OCI-LY7 (cell line): ENCODE measurements around the gene CAPZB. TPM values are rescaled to one million over a fixed set of nuclear protein-coding genes. Genes with fewer than 3 reads are reported as not detected.

Experiments
- BruUV-seq: library from RNA; stranded (reverse); fragments of 400-500 nt; replicated peaks from 2 replicates; lab custom pipeline; 2021; lab: Mats Ljungman, UMichigan
- CTCF ChIA-PET: fragments of 300-600 bp; sonication (Branson Sonifier 250); formaldehyde crosslinking; loops from one replicate; lab custom pipeline; 2022; ENCODE audit warnings: antibody characterized with exemption; ENCODE audit not compliant: unreplicated experiment; lab: Charles Lee
- POLR2A ChIA-PET: fragments of 300-600 bp; sonication (Branson Sonifier 250); formaldehyde crosslinking; loops from one replicate; lab custom pipeline; 2022; ENCODE audit warnings: antibody characterized with exemption; lab: Charles Lee
- DNase-seq: peaks from one replicate; pipeline ENCODE4 v3.0.0-alpha.2; 2015; ENCODE audit warnings: low spot score
- H2AFZ ChIP-seq: fragments of 200-600 bp; sonication (generic), shearing (Covaris generic); 2 replicates; pipeline ENCODE4 v1.6.1; 2014; ENCODE audit warnings: mild to moderate bottlenecking, antibody characterized with exemption, low read length, moderate library complexity
- H3K27ac ChIP-seq: fragments of 200-600 bp; sonication (generic); 2 replicates; pipeline ENCODE4 v1.5.1; 2014; ENCODE audit warnings: mixed run types, low read depth, mild to moderate bottlenecking, moderate library complexity, low read length, inconsistent platforms; ENCODE audit not compliant: poor library complexity, severe bottlenecking
- H3K36me3 ChIP-seq: fragments of 200-600 bp; sonication (generic); 2 replicates; pipeline ENCODE4 v1.6.1; 2014; ENCODE audit warnings: mild to moderate bottlenecking, antibody characterized with exemption, low read length, moderate library complexity, mixed read lengths; ENCODE audit not compliant: insufficient read depth
- H3K4me1 ChIP-seq: fragments of 200-600 bp; sonication (generic); 2 replicates; pipeline ENCODE4 v1.5.1; 2014; ENCODE audit warnings: mild to moderate bottlenecking, low read length; ENCODE audit not compliant: insufficient read depth, poor library complexity, severe bottlenecking
- H3K4me2 ChIP-seq: fragments of 200-600 bp; sonication (generic); 2 replicates; pipeline ENCODE4 v1.6.1; 2014; ENCODE audit warnings: mild to moderate bottlenecking, low read length
- H3K4me3 ChIP-seq: fragments of 200-600 bp; sonication (generic); 2 replicates; pipeline ENCODE4 v1.5.1; 2014; ENCODE audit warnings: mild to moderate bottlenecking, low read depth, low read length; ENCODE audit not compliant: poor library complexity, severe bottlenecking
- H3K79me2 ChIP-seq: fragments of 200-600 bp; sonication (generic); 2 replicates; pipeline ENCODE4 v1.6.1; 2016; ENCODE audit warnings: low read depth, mild to moderate bottlenecking, low read length, moderate library complexity, mixed read lengths; ENCODE audit not compliant: insufficient read depth
- H3K9me2 ChIP-seq: fragments of 200-600 bp; sonication (generic); 2 replicates; pipeline ENCODE4 v1.6.1; 2016; ENCODE audit warnings: mild to moderate bottlenecking, low read length, mixed read lengths; ENCODE audit not compliant: insufficient read depth
- H3K9me3 ChIP-seq: fragments of 200-600 bp; sonication (generic); 2 replicates; pipeline ENCODE4 v1.6.1; 2014; ENCODE audit warnings: mild to moderate bottlenecking, mixed run types, low read length, mixed read lengths
- H4K20me1 ChIP-seq: fragments of 200-600 bp; sonication (generic); 2 replicates; pipeline ENCODE4 v1.6.1; 2014; ENCODE audit warnings: mild to moderate bottlenecking, antibody characterized with exemption, low read length, moderate library complexity, mixed read lengths; ENCODE audit not compliant: insufficient read depth
- EZH2phosphoT487 ChIP-seq: fragments of 200-600 bp; sonication (generic); IDR thresholded peaks from 2 replicates; pipeline ENCODE4 v1.6.1; 2018; ENCODE audit warnings: low read depth, borderline replicate concordance, mild to moderate bottlenecking, mixed run types, antibody characterized with exemption, low read length, moderate library complexity, mixed read lengths
- intact Hi-C: fragments of 100-400 bp; cut with micrococcal nuclease; formaldehyde crosslinking; loops from one replicate; pipeline ENCODE4 v1.10.0; 2022; ENCODE audit not compliant: unreplicated experiment
- total RNA-seq, 2 experiments: library from RNA; depleted of rRNA in 1 of 2; stranded (reverse); fragments of >200 nt in 1 of 2; shearing (Covaris generic) in 1 of 2; gene quantifications; 2 replicates each; pipeline ENCODE4 v1.2.3, GENCODE V29; 2014 to 2022
- TF ChIP-seq, protein P1 (sequence below): fragments of 200-600 bp; sonication (generic); conservative IDR thresholded peaks from 2 replicates; pipeline ENCODE4 v1.5.1; 2014; ENCODE audit warnings: mild to moderate bottlenecking, antibody characterized with exemption, low read length, moderate library complexity, mixed read lengths

The CAPZB gene
- total RNA-seq, 2 experiments from 2014 or later = 61.3 to 187 TPM

GRCh38 chr1:19344831-19345230, 140.5 kb downstream of the CAPZB start:
- H3K9me2 ChIP-seq = no peaks in the 10 kb centered on the region
- H3K79me2 ChIP-seq = no peaks in the 10 kb centered on the region
- CTCF ChIA-PET = no interaction called here
- intact Hi-C loops = loop anchor here (1.0 kb wide), 2 partner anchors 237 to 306 kb away; no protein-coding TSS in a partner anchor
- TF ChIP-seq, protein P1, sequence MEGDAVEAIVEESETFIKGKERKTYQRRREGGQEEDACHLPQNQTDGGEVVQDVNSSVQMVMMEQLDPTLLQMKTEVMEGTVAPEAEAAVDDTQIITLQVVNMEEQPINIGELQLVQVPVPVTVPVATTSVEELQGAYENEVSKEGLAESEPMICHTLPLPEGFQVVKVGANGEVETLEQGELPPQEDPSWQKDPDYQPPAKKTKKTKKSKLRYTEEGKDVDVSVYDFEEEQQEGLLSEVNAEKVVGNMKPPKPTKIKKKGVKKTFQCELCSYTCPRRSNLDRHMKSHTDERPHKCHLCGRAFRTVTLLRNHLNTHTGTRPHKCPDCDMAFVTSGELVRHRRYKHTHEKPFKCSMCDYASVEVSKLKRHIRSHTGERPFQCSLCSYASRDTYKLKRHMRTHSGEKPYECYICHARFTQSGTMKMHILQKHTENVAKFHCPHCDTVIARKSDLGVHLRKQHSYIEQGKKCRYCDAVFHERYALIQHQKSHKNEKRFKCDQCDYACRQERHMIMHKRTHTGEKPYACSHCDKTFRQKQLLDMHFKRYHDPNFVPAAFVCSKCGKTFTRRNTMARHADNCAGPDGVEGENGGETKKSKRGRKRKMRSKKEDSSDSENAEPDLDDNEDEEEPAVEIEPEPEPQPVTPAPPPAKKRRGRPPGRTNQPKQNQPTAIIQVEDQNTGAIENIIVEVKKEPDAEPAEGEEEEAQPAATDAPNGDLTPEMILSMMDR = no peak
- TF ChIP-seq EZH2phosphoT487 = no peak
- H3K4me2 ChIP-seq = no peak overlapping the region
- H2AFZ ChIP-seq = no peak overlapping the region
- POLR2A ChIA-PET = no interaction called here
- no peaks in the 10 kb centered on the region for H4K20me1 ChIP-seq
- no peak for DNase-seq
- H3K4me3 ChIP-seq = no peak overlapping the region
- peaks cover 11% of the 10 kb centered on the region; the same call in 1 of the 2 replicates for H3K36me3 ChIP-seq
- no peak overlapping the region for H3K27ac ChIP-seq
- no peaks in the 10 kb centered on the region for H3K9me3 ChIP-seq
- H3K4me1 ChIP-seq = no peaks in the 10 kb centered on the region
- no TSS peak for BruUV-seq

- intact Hi-C loops = loop anchor here (1.0 kb wide), 2 partner anchors 238 to 307 kb away; no protein-coding TSS in a partner anchor
- ChIA-PET POLR2A (no interaction called here), CTCF (no interaction called here)
- Histone ChIP-seq H4K20me1 (no peaks in the 10 kb centered on the region), H3K36me3 (peaks cover 11% of the 10 kb centered on the region; the same call in 1 of the 2 replicates), H3K4me3 (no peak overlapping the region), H3K79me2 (no peaks in the 10 kb centered on the region), H3K27ac (no peak overlapping the region), H3K9me2 (no peaks in the 10 kb centered on the region), H3K9me3 (no peaks in the 10 kb centered on the region), H2AFZ (no peak overlapping the region), H3K4me2 (no peak overlapping the region), H3K4me1 (no peaks in the 10 kb centered on the region)
- peak; percentile 50 for DNase-seq
- no peak for TF ChIP-seq EZH2phosphoT487
- TF ChIP-seq, protein P1 = peak; percentile 87
- no TSS peak for BruUV-seq
These were observed 140.9 kb downstream of the CAPZB start for GRCh38 chr1:19344372-19344810.

- H3K27ac ChIP-seq = no peak overlapping the region
- H2AFZ ChIP-seq = no peak overlapping the region
- H3K4me1 ChIP-seq = no peaks in the 10 kb centered on the region
- H3K36me3 ChIP-seq = peaks cover 11% of the 10 kb centered on the region; the same call in 1 of the 2 replicates
- TF ChIP-seq EZH2phosphoT487 = no peak
- TF ChIP-seq, protein P1 = no peak
- no peak for DNase-seq
- intact Hi-C loops = loop anchor here (1.0 kb wide), 2 partner anchors 239 to 308 kb away; no protein-coding TSS in a partner anchor
- no peaks in the 10 kb centered on the region for H3K9me3 ChIP-seq
- H3K9me2 ChIP-seq = no peaks in the 10 kb centered on the region
- H3K4me3 ChIP-seq = no peak overlapping the region
- no TSS peak for BruUV-seq
- CTCF ChIA-PET = no interaction called here
- no peak overlapping the region for H3K4me2 ChIP-seq
- H4K20me1 ChIP-seq = no peaks in the 10 kb centered on the region
- POLR2A ChIA-PET = no interaction called here
- H3K79me2 ChIP-seq = no peaks in the 10 kb centered on the region
These were observed 141.6 kb downstream of the CAPZB start for GRCh38 chr1:19343617-19344350.
